Transverse colon (tissue), 4 donors: Measurements from ENCODE around the gene GJD3. TPM values are rescaled to one million over a fixed set of nuclear protein-coding genes. Genes with fewer than 3 reads are reported as not detected.
A peak's percentile ranks its signal among the peaks of the same experiment; 100 is the strongest.

Experiments
- DNase-seq: peaks from one replicate; pipeline ENCODE4 v3.0.0-alpha.2; 2019
- H3K27ac ChIP-seq, 4 donors: fragments of 200-600 bp; sonication (generic); 2 replicates each; pipeline ENCODE4 v1.5.1; 2016 to 2018; ENCODE audit warnings: inconsistent platforms in 4 of 4
- H3K27me3 ChIP-seq: fragments of 200-600 bp; sonication (generic); 2 replicates; pipeline ENCODE4 v1.5.1; 2017; ENCODE audit warnings: inconsistent platforms
- H3K36me3 ChIP-seq, 4 donors: fragments of 200-600 bp; sonication (generic); 2 replicates each; pipeline ENCODE4 v1.5.1; 2017 to 2019; ENCODE audit warnings: inconsistent platforms in 4 of 4
- H3K4me1 ChIP-seq, 4 donors: fragments of 200-600 bp; sonication (generic); 2 replicates each; pipeline ENCODE4 v1.5.1; 2017 to 2020; ENCODE audit warnings: inconsistent platforms in 4 of 4
- H3K4me3 ChIP-seq, 4 donors: fragments of 200-600 bp; sonication (generic); 1 replicate in 1 of 4; 2 replicates in 3 of 4; pipeline versions ENCODE4 v1.5.1 to v1.6.1; 2017 to 2019; ENCODE audit warnings: inconsistent platforms in 4 of 4
- H3K9me3 ChIP-seq, 2 donors: fragments of 200-600 bp; sonication (generic); 2 replicates each; pipeline ENCODE4 v1.5.1; 2017 to 2019; ENCODE audit warnings: inconsistent platforms in 2 of 2
- CTCF ChIP-seq, 5 experiments: fragments of 200-600 bp in 3 of 5; fragments of 450-650 bp in 2 of 5; sonication (generic) in 3 of 5; IDR thresholded peaks; 1 replicate in 2 of 5; 2 replicates in 3 of 5; pipeline ENCODE4 v1.5.1; 2016 to 2017; ENCODE audit warnings: antibody characterized with exemption in 5 of 5, inconsistent platforms in 3 of 5, mild to moderate bottlenecking in 2 of 5, moderate library complexity in 1 of 5
- EP300 ChIP-seq: sonication (generic); formaldehyde crosslinking; IDR thresholded peaks from one replicate; pipeline ENCODE4 v1.6.1; 2017; ENCODE audit warnings: antibody characterized with exemption, low read depth
- POLR2A ChIP-seq: fragments of 450-650 bp; IDR thresholded peaks from one replicate; pipeline ENCODE4 v1.6.1; 2016; ENCODE audit warnings: antibody characterized with exemption, mild to moderate bottlenecking, moderate library complexity
- POLR2AphosphoS5 ChIP-seq, 3 donors: sonication (generic); formaldehyde crosslinking; IDR thresholded peaks; one replicate each; pipeline ENCODE4 v1.6.1; 2016; ENCODE audit warnings: antibody characterized with exemption in 3 of 3
- WGBS, 2 donors: methylation state at CpG; one replicate each; pipeline ENCODE4 v1.1.5; 2018; ENCODE audit warnings: low coverage in 1 of 2; 5-methylcytosine and 5-hydroxymethylcytosine counted together
- in situ Hi-C, 4 donors: fragments of 200-750 bp; cut with MboI; loops; one replicate each; pipeline versions ENCODE4 v1.15.0 to v1.15.1; 2017; ENCODE audit warnings: low sequenced_read_pairs in 3 of 4, low pct_ligation_motif_present in 1 of 4, low pct_unique_long_range_greater_than_20kb in 1 of 4
- intact Hi-C: fragments of 100-400 bp; cut with DNase I; formaldehyde crosslinking; loops from one replicate; pipeline ENCODE4 v1.15.1; 2023; ENCODE audit warnings: low total_unique reads
- small RNA-seq, 4 donors: library from RNA; depleted of rRNA; stranded (forward); fragments of <200 nt; gene quantifications; one replicate each; pipeline ENCODE3, GENCODE V24; 2016
- total RNA-seq, 4 donors: library from RNA; depleted of rRNA; stranded (reverse); fragments of >200 nt; gene quantifications; one replicate each; pipeline ENCODE4 v1.1.0, GENCODE V29; 2016

Gene GJD3
- total RNA-seq, 4 donors from 2014 or later, result not detected

- H3K9me3 ChIP-seq, result no peaks in the 10 kb centered on the region
- no peak for DNase-seq
- no peaks in the 10 kb centered on the region for H3K36me3 ChIP-seq
- in situ Hi-C loops (no loop called here), intact Hi-C loops (no loop called here)
- no peaks in the 10 kb centered on the region for H3K27me3 ChIP-seq
- 60% methylated on average over 9 of the region's 9 CpGs; no CpG with 5 or more reads in 1 of the 2 donors for WGBS, 2 donors
- H3K27ac ChIP-seq, result peak overlapping the region; percentile 91 to 96 (median 92)
- peaks cover 72 to 89% (median 78%) of the 10 kb centered on the region in 4 donors for H3K4me1 ChIP-seq
- TF ChIP-seq POLR2A, result no peak
- no peak for TF ChIP-seq EP300
- TF ChIP-seq POLR2AphosphoS5 (IDR thresholded peaks at IDR 0.05), result no peak
- no peak for TF ChIP-seq CTCF (IDR thresholded peaks at IDR 0.05)
- peak overlapping the region in 1 of 4 donors; percentile 85 for H3K4me3 ChIP-seq
Observed at GRCh38 chr17:40315678-40316570, 48.6 kb downstream of the GJD3 start.

GRCh38 chr17:40315206-40315605, 49.3 kb downstream of the GJD3 start:
- DNase-seq, result no peak
- peaks cover 73 to 89% (median 79%) of the 10 kb centered on the region in 4 donors for H3K4me1 ChIP-seq
- no peaks in the 10 kb centered on the region for H3K27me3 ChIP-seq
- H3K27ac ChIP-seq, result peak overlapping the region in 3 of 4 donors; percentile 10 to 91 (median 22)
- intact Hi-C loops (no loop called here), in situ Hi-C loops (no loop called here)
- no peaks in the 10 kb centered on the region for H3K9me3 ChIP-seq
- no peak overlapping the region for H3K4me3 ChIP-seq
- 85% methylated on average over 3 of the region's 3 CpGs; no CpG with 5 or more reads in 1 of the 2 donors for WGBS, 2 donors
- TF ChIP-seq CTCF (IDR thresholded peaks at IDR 0.05), result no peak
- TF ChIP-seq POLR2AphosphoS5 (IDR thresholded peaks at IDR 0.05), result no peak
- no peak for TF ChIP-seq EP300
- no peak for TF ChIP-seq POLR2A
- H3K36me3 ChIP-seq, result no peaks in the 10 kb centered on the region

- no peaks in the 10 kb centered on the region for H3K36me3 ChIP-seq
- intact Hi-C loops, result no loop called here
- H3K4me1 ChIP-seq, result peaks cover 73 to 89% (median 80%) of the 10 kb centered on the region in 4 donors
- peak; percentile 92 for DNase-seq
- H3K27me3 ChIP-seq, result no peaks in the 10 kb centered on the region
- no peaks in the 10 kb centered on the region for H3K9me3 ChIP-seq
- H3K4me3 ChIP-seq, result no peak overlapping the region
- in situ Hi-C loops, result no loop called here
- H3K27ac ChIP-seq, result peak overlapping the region in 2 of 4 donors; percentile 45 to 91
- TF ChIP-seq POLR2AphosphoS5 (IDR thresholded peaks at IDR 0.05), result peak; percentile 58 to 77 (median 73)
- no peak for TF ChIP-seq CTCF (IDR thresholded peaks at IDR 0.05)
- WGBS, 2 donors, result 28% methylated on average over 3 of the region's 3 CpGs; no CpG with 5 or more reads in 1 of the 2 donors
Observed at GRCh38 chr17:40314584-40314956, 50.0 kb downstream of the GJD3 start.

GRCh38 chr17:40313668-40314583, 50.6 kb downstream of the GJD3 start:
- in situ Hi-C loops, result no loop called here
- H3K27ac ChIP-seq, result peak overlapping the region in 3 of 4 donors; percentile 35 to 91 (median 45)
- 57 to 74% methylated on average over 1 to 7 of the region's 7 CpGs for WGBS, 2 donors
- H3K4me3 ChIP-seq, result no peak overlapping the region
- TF ChIP-seq EP300, result no peak
- H3K4me1 ChIP-seq, result peaks cover 73 to 89% (median 79%) of the 10 kb centered on the region in 4 donors
- no peaks in the 10 kb centered on the region for H3K27me3 ChIP-seq
- intact Hi-C loops, result no loop called here
- DNase-seq, result no peak
- H3K36me3 ChIP-seq, result no peaks in the 10 kb centered on the region
- no peaks in the 10 kb centered on the region for H3K9me3 ChIP-seq

Small RNAs within 50 kb of the gene (small RNA-seq; reads per million reads assigned to genes)
- gene RF00019, result 0 reads per million in 4 donors
- 0 reads per million in 4 donors for gene RNA5SP441

Other genes starting within 250 kb of the GJD3 start
- 100 to 1,000 TPM in 2 of 4 donors, 10 to 100 TPM in 2; 73.9 to 258 (median 90.6) TPM for gene MSL1, start 242.8 kb downstream of the GJD3 start, total RNA-seq
- 10 to 100 TPM; 41.8 to 65.1 (median 51.0) TPM for gene CASC3, start 224.2 kb downstream of the GJD3 start, total RNA-seq
- 100 to 1,000 TPM; 220 to 411 (median 308) TPM for gene RAPGEFL1, start 187.3 kb downstream of the GJD3 start, total RNA-seq
- 10 to 100 TPM; 20.5 to 29.5 (median 25.3) TPM for gene WIPF2, start 145.4 kb downstream of the GJD3 start, total RNA-seq
- 1 to 10 TPM in 3 of 4 donors, not detected in 1; 1.6 to 3.2 (median 2.4) TPM for gene CDC6, start 76.9 kb downstream of the GJD3 start, total RNA-seq
- 100 to 1,000 TPM in 1 of 4 donors, 10 to 100 TPM in 3; 23.5 to 110 (median 49.1) TPM for gene RARA, start 55.6 kb downstream of the GJD3 start, total RNA-seq
- gene TOP2A, start 53.2 kb upstream of the GJD3 start, total RNA-seq, result 10 to 100 TPM in 1 of 4 donors, 1 to 10 TPM in 2, under 1 TPM in 1; 0.37 to 25.5 (median 7.5) TPM
- 100 to 1,000 TPM in 3 of 4 donors, 10 to 100 TPM in 1; 98.4 to 302 (median 166) TPM for gene IGFBP4, start 78.7 kb upstream of the GJD3 start, total RNA-seq
- 1 to 10 TPM in 3 of 4 donors, not detected in 1; 1.2 to 4.2 (median 2.5) TPM for gene TNS4, start 136.9 kb upstream of the GJD3 start, total RNA-seq
- gene CCR7, start 200.7 kb upstream of the GJD3 start, total RNA-seq, result 1 to 10 TPM in 2 of 4 donors, under 1 TPM in 1, not detected in 1; 0.14 to 5.4 (median 4.9) TPM